SK-N-SH (cell line): ENCODE results near the gene NOP56. TPM values are rescaled to one million over a fixed set of nuclear protein-coding genes. Genes with fewer than 3 reads are reported as not detected.

Source experiments
- CTCF ChIA-PET: fragments of 300-600, 350-600 bp; formaldehyde crosslinking; extraction: SDS; loops from one replicate; lab custom pipeline; 2021; lab: Yijun Ruan, JAX
- POLR2A ChIA-PET: fragments of 350-600 bp; sonication (Branson Sonifier 250); formaldehyde crosslinking; extraction: SDS; loops from one replicate; lab custom pipeline; 2020; ENCODE audit warnings: antibody characterized with exemption, inconsistent platforms; lab: Yijun Ruan, JAX
- DNase-seq: peaks from one replicate; pipeline ENCODE4 v3.0.0; 2012
- H2AFZ ChIP-seq: fragments of 200-600 bp; sonication (generic); 2 replicates; pipeline ENCODE4 v1.8.1; 2016; ENCODE audit warnings: antibody characterized with exemption, mild to moderate bottlenecking, low read depth
- H3F3A ChIP-seq: fragments of 200-600 bp; sonication (generic); replicated peaks from 2 replicates; pipeline ENCODE3; 2016; ENCODE audit warnings: antibody characterized with exemption, mild to moderate bottlenecking; ENCODE audit not compliant: insufficient read depth
- H3K27ac ChIP-seq, 2 experiments: fragments of 200-500 bp in 1 of 2; fragments of 200-600 bp in 1 of 2; sonication (Bioruptor generic) in 1 of 2; sonication (generic), shearing (Covaris generic) in 1 of 2; 2 replicates each; pipeline versions ENCODE4 v1.5.1 to v1.6.1; 2014 to 2016; ENCODE audit warnings: low read depth in 2 of 2, inconsistent platforms in 1 of 2, low read length in 1 of 2, mild to moderate bottlenecking in 1 of 2, mixed read lengths in 1 of 2
- H3K27me3 ChIP-seq: fragments of 200-600 bp; sonication (generic), shearing (Covaris generic); 2 replicates; pipeline ENCODE4 v1.6.1; 2016; ENCODE audit warnings: mixed run types; ENCODE audit not compliant: insufficient read depth
- H3K36me3 ChIP-seq, 2 experiments: fragments of 200-500 bp in 1 of 2; fragments of 200-600 bp in 1 of 2; sonication (Bioruptor generic) in 1 of 2; sonication (generic) in 1 of 2; replicated peaks in 1 of 2; 2 replicates each; pipeline versions ENCODE3 to v1.5.1; 2014 to 2016; ENCODE audit warnings: low read length in 1 of 2, mild to moderate bottlenecking in 1 of 2; ENCODE audit not compliant: insufficient read depth in 2 of 2, control insufficient read depth in 1 of 2
- H3K4me1 ChIP-seq, 2 experiments: fragments of 200-500 bp in 1 of 2; fragments of 200-600 bp in 1 of 2; sonication (Bioruptor generic) in 1 of 2; sonication (generic), shearing (Covaris generic) in 1 of 2; 2 replicates each; pipeline versions ENCODE4 v1.5.1 to v1.6.1; 2014 to 2016; ENCODE audit warnings: low read depth in 1 of 2, low read length in 1 of 2, mixed run types in 1 of 2; ENCODE audit not compliant: insufficient read depth in 2 of 2, control insufficient read depth in 1 of 2
- H3K4me2 ChIP-seq: fragments of 200-600 bp; sonication (generic), shearing (Covaris generic); 2 replicates; pipeline ENCODE4 v1.6.1; 2017; ENCODE audit warnings: mixed run types
- H3K4me3 ChIP-seq, 2 experiments: fragments of 200-500 bp in 1 of 2; fragments of 200-600 bp in 1 of 2; sonication (Bioruptor generic) in 1 of 2; sonication (generic), shearing (Covaris generic) in 1 of 2; 2 replicates each; pipeline versions ENCODE4 v1.5.1 to v1.8.1; 2014 to 2016; ENCODE audit warnings: low read depth in 2 of 2, inconsistent platforms in 1 of 2, low read length in 1 of 2, mild to moderate bottlenecking in 1 of 2, mixed read lengths in 1 of 2, moderate library complexity in 1 of 2
- H3K79me2 ChIP-seq: fragments of 200-600 bp; sonication (generic); 2 replicates; pipeline ENCODE4 v1.8.1; 2017; ENCODE audit warnings: mild to moderate bottlenecking; ENCODE audit not compliant: insufficient read depth
- H3K9ac ChIP-seq: fragments of 200-600 bp; sonication (generic); 2 replicates; pipeline ENCODE4 v1.6.1; 2017; ENCODE audit warnings: mixed run types
- H3K9me2 ChIP-seq: fragments of 200-600 bp; sonication (generic); 2 replicates; pipeline ENCODE4 v1.6.1; 2017; ENCODE audit warnings: mixed run types
- H3K9me3 ChIP-seq: fragments of 200-600 bp; sonication (generic); 2 replicates; pipeline ENCODE4 v1.6.1; 2017; ENCODE audit warnings: mixed run types, mild to moderate bottlenecking, moderate library complexity
- H4K20me1 ChIP-seq: fragments of 200-600 bp; sonication (generic); 2 replicates; pipeline ENCODE4 v1.6.1; 2017; ENCODE audit warnings: mild to moderate bottlenecking, mixed run types; ENCODE audit not compliant: insufficient read depth
- CHD2 ChIP-seq: fragments of 150-350 bp; IDR thresholded peaks from 2 replicates; pipeline ENCODE4 v1.6.1; 2018; ENCODE audit warnings: low read length; ENCODE audit not compliant: partially characterized antibody
- FOSL2 ChIP-seq: IDR thresholded peaks from 2 replicates; pipeline ENCODE4 v1.4.0; 2012; ENCODE audit warnings: low read depth, mild to moderate bottlenecking, moderate library complexity, borderline replicate concordance
- FOXM1 ChIP-seq: IDR thresholded peaks from 2 replicates; pipeline ENCODE4 v1.4.0; 2012; ENCODE audit warnings: low read depth, mild to moderate bottlenecking
- GATA2 ChIP-seq: sonication (generic); formaldehyde crosslinking; IDR thresholded peaks from 2 replicates; pipeline ENCODE4 v1.5.0; 2020; ENCODE audit warnings: mild to moderate bottlenecking, missing genetic modification reagents
- MXI1 ChIP-seq: IDR thresholded peaks from 2 replicates; pipeline ENCODE4 v1.6.1; 2012; ENCODE audit warnings: mild to moderate bottlenecking, low read depth, low read length, improper control_type of control experiment
- RCOR1 ChIP-seq: fragments of 150-350 bp; IDR thresholded peaks from 2 replicates; pipeline ENCODE4 v1.6.1; 2017; ENCODE audit warnings: antibody characterized with exemption, low read length
- RFX5 ChIP-seq: IDR thresholded peaks from 2 replicates; pipeline ENCODE4 v1.6.1; 2012; ENCODE audit warnings: mild to moderate bottlenecking, improper control_type of control experiment, low read length
- RXRA ChIP-seq: IDR thresholded peaks from 2 replicates; pipeline ENCODE4 v1.4.0; 2012; ENCODE audit warnings: low read depth, mild to moderate bottlenecking, borderline replicate concordance
- SIN3A ChIP-seq: IDR thresholded peaks from 2 replicates; pipeline ENCODE4 v1.6.1; 2012; ENCODE audit warnings: low read depth, mild to moderate bottlenecking, low read length, moderate library complexity, borderline replicate concordance
- TCF12 ChIP-seq: IDR thresholded peaks from 2 replicates; pipeline ENCODE4 v1.4.0; 2012
- TEAD4 ChIP-seq: IDR thresholded peaks from 2 replicates; pipeline ENCODE4 v1.4.0; 2012; ENCODE audit warnings: mild to moderate bottlenecking, borderline replicate concordance; ENCODE audit not compliant: insufficient read depth
- WGBS: methylation state at CpG from one replicate; pipeline ENCODE4 v1.1.6; 2017; ENCODE audit warnings: low lambda C conversion rate; 5-methylcytosine and 5-hydroxymethylcytosine counted together
- polyA plus RNA-seq, 3 experiments: library from polyadenylated mRNA; depleted of rRNA; stranded (reverse); fragments of >200 nt; gene quantifications; 2 replicates each; pipeline ENCODE4 v1.2.3, GENCODE V29; 2012
- TF ChIP-seq, protein P1 (sequence below): IDR thresholded peaks from 2 replicates; pipeline ENCODE4 v1.4.0; 2012; ENCODE audit warnings: low read depth, borderline replicate concordance
- TF ChIP-seq, protein P2 (sequence below): fragments of 150-350 bp; IDR thresholded peaks from 2 replicates; pipeline ENCODE4 v1.6.1; 2017; ENCODE audit warnings: antibody characterized with exemption, low read length, low read depth, borderline replicate concordance
- TF ChIP-seq, protein P3 (sequence below): IDR thresholded peaks from 2 replicates; pipeline ENCODE4; 2012
- TF ChIP-seq, protein P4 (sequence below): fragments of 200-600 bp; sonication (generic); IDR thresholded peaks from 2 replicates; pipeline ENCODE4 v1.6.1; 2017; ENCODE audit warnings: antibody characterized with exemption, mild to moderate bottlenecking, moderate library complexity

NOP56 gene
- polyA plus RNA-seq, 1 of the 3 experiments (the other 2 are of a cell fraction) = 158 TPM

DNA sequence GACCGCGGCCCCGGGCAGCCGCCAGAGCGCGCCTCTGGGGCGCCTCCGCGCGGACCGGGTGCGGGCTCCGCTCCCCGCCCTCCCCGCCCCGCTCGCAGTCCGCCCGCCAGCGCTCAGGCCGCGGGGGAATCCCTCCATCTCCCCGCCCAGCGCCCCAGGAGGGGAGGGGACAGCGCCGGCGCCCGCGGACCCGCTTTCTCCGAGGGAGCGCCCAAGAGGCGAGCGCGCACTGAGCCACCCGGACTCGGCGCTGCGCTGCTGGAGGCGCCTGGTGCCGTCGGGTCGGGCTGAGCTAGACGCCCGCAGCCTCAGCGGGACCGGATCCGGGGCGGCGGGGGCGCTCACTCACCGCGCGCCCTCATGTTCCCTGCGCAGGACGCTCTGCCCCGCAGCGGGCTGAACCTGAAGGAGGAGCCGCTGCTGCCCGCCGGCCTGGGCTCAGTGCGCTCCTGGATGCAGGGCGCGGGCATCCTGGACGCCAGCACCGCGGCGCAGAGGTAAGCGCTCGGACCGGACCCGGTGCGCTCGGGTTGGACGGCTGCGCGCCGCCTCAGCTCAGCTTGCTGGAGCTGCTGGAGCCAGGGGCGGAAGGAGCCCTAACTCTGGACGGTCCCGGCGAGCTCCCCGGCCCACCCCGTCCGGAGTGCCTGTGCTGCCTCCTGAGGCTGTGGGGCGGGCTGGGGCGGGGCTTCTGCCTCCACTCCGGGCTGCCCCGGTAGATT, 41.0 kb downstream of the NOP56 start:
- 6% methylated on average over 6 of the region's 89 CpGs for WGBS
- H3K27me3 ChIP-seq = no peaks in the 10 kb centered on the region
- peak overlapping the region; percentile 54 to 56 for H3K4me3 ChIP-seq
- H3K27ac ChIP-seq = no peak overlapping the region; a peak in 1 of 4 replicates
- TF ChIP-seq MXI1 (no peak), RFX5 (no peak), RXRA (no peak), SIN3A (no peak), FOSL2 (no peak), CHD2 (no peak)
- TF ChIP-seq, protein P1, sequence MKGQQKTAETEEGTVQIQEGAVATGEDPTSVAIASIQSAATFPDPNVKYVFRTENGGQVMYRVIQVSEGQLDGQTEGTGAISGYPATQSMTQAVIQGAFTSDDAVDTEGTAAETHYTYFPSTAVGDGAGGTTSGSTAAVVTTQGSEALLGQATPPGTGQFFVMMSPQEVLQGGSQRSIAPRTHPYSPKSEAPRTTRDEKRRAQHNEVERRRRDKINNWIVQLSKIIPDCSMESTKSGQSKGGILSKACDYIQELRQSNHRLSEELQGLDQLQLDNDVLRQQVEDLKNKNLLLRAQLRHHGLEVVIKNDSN = no peak
- no peak overlapping the region for H2AFZ ChIP-seq
- ChIA-PET CTCF (interaction anchor here (0.9 to 1.5 kb wide), 7 partner anchors 19 to 172 kb away, joined by 3 to 6 read pairs (median 3); no protein-coding TSS in a partner anchor), POLR2A (interaction anchor here (0.5 to 1.5 kb wide), 2 partner anchors 37 to 224 kb away, joined by 3 read pairs; no protein-coding TSS in a partner anchor)
- DNase-seq = peak; percentile 90
- no peaks in the 10 kb centered on the region for H3K36me3 ChIP-seq
- H4K20me1 ChIP-seq = peaks cover 7% of the 10 kb centered on the region; the same call in 1 of the 2 replicates
- no peaks in the 10 kb centered on the region; the same call in 1 of the 2 replicates for H3K79me2 ChIP-seq
- peaks cover 0 to 38% of the 10 kb centered on the region in 2 experiments; a peak in 1 of 4 replicates for H3K4me1 ChIP-seq
- peak overlapping the region; percentile 71; the same call in 1 of the 2 replicates for H3K4me2 ChIP-seq
- H3K9ac ChIP-seq = no peak overlapping the region
- no peaks in the 10 kb centered on the region for H3K9me2 ChIP-seq
- peaks cover 7% of the 10 kb centered on the region for H3F3A ChIP-seq
- H3K9me3 ChIP-seq = no peaks in the 10 kb centered on the region

DNA sequence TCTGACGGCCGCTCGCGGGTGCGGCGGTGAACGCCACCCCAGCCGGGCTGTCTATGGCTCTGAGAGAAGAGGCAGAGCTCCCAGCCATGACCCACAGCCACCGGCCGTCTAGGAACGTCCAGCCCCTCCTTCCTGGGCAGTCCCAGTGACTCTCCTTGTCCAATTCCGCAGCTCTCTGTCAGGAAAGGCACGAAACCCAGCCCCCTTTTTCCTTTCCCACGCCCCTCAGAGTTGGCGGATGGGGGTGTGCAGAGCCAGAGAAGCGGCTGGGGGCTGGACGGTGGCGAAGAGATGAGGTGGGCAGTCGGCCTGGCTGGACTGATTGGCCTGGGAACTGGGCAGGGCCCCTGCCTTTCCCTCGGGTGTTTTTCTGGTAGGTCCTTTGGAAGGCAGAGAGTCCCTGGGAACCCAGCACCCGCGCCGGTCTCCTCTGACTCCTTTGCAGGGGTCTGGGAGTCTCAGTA, 41.6 kb downstream of the NOP56 start:
- Histone ChIP-seq H3F3A (peaks cover 7% of the 10 kb centered on the region), H3K9me3 (no peaks in the 10 kb centered on the region), H3K9ac (no peak overlapping the region), H3K4me3 (peak overlapping the region in 1 of 2 experiments; percentile 56; a peak in 2 of 4 replicates), H4K20me1 (peaks cover 7% of the 10 kb centered on the region; the same call in 1 of the 2 replicates), H3K79me2 (no peaks in the 10 kb centered on the region; the same call in 1 of the 2 replicates), H3K36me3 (no peaks in the 10 kb centered on the region), H3K4me1 (peaks cover 0 to 37% of the 10 kb centered on the region in 2 experiments; a peak in 1 of 4 replicates), H3K4me2 (peak overlapping the region; percentile 71), H3K27me3 (no peaks in the 10 kb centered on the region), H2AFZ (no peak overlapping the region), H3K9me2 (no peaks in the 10 kb centered on the region), H3K27ac (no peak overlapping the region)
- TF ChIP-seq RFX5 (no peak), TEAD4 (no peak), CHD2 (no peak), TCF12 (no peak), RCOR1 (no peak), GATA2 (CRISPR knock-in tag) (no peak), FOXM1 (no peak)
- TF ChIP-seq, protein P2, sequence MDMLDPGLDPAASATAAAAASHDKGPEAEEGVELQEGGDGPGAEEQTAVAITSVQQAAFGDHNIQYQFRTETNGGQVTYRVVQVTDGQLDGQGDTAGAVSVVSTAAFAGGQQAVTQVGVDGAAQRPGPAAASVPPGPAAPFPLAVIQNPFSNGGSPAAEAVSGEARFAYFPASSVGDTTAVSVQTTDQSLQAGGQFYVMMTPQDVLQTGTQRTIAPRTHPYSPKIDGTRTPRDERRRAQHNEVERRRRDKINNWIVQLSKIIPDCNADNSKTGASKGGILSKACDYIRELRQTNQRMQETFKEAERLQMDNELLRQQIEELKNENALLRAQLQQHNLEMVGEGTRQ = no peak
- TF ChIP-seq, protein P3, sequence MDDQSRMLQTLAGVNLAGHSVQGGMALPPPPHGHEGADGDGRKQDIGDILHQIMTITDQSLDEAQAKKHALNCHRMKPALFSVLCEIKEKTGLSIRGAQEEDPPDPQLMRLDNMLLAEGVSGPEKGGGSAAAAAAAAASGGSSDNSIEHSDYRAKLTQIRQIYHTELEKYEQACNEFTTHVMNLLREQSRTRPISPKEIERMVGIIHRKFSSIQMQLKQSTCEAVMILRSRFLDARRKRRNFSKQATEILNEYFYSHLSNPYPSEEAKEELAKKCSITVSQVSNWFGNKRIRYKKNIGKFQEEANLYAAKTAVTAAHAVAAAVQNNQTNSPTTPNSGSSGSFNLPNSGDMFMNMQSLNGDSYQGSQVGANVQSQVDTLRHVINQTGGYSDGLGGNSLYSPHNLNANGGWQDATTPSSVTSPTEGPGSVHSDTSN = no peak
- TF ChIP-seq, protein P4, sequence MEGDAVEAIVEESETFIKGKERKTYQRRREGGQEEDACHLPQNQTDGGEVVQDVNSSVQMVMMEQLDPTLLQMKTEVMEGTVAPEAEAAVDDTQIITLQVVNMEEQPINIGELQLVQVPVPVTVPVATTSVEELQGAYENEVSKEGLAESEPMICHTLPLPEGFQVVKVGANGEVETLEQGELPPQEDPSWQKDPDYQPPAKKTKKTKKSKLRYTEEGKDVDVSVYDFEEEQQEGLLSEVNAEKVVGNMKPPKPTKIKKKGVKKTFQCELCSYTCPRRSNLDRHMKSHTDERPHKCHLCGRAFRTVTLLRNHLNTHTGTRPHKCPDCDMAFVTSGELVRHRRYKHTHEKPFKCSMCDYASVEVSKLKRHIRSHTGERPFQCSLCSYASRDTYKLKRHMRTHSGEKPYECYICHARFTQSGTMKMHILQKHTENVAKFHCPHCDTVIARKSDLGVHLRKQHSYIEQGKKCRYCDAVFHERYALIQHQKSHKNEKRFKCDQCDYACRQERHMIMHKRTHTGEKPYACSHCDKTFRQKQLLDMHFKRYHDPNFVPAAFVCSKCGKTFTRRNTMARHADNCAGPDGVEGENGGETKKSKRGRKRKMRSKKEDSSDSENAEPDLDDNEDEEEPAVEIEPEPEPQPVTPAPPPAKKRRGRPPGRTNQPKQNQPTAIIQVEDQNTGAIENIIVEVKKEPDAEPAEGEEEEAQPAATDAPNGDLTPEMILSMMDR = no peak
- peak; percentile 73 for DNase-seq
- ChIA-PET CTCF (interaction anchor here (0.9 to 1.5 kb wide), 7 partner anchors 20 to 172 kb away, joined by 3 to 6 read pairs (median 3); no protein-coding TSS in a partner anchor), POLR2A (interaction anchor here (1.5 kb wide), 1 partner anchor 224 kb away, joined by 3 read pairs; no protein-coding TSS in a partner anchor)
- WGBS = 78% methylated on average over 15 of the region's 23 CpGs
